Stomach (tissue), 4 donors: ENCODE measurements around the gene TPH2.

ENCODE experiments used
- EP300 ChIP-seq: sonication (generic); formaldehyde crosslinking; IDR thresholded peaks from one replicate; pipeline ENCODE4 v1.6.1; 2017; ENCODE audit warnings: antibody characterized with exemption
- POLR2A ChIP-seq, 4 donors: fragments of 450-650 bp; IDR thresholded peaks; one replicate each; pipeline ENCODE4 v1.6.1; 2016; ENCODE audit warnings: antibody characterized with exemption in 4 of 4, control low read depth in 2 of 4, mild to moderate bottlenecking in 1 of 4, moderate library complexity in 1 of 4
- POLR2AphosphoS5 ChIP-seq, 3 donors: sonication (generic); formaldehyde crosslinking; IDR thresholded peaks; one replicate each; pipeline ENCODE4 v1.6.1; 2016; ENCODE audit warnings: antibody characterized with exemption in 3 of 3
- TF ChIP-seq, protein P1 (sequence below), 7 experiments: fragments of 450-650 bp in 4 of 7; fragments of 200-600 bp in 3 of 7; sonication (generic) in 3 of 7; IDR thresholded peaks; one replicate each; pipeline ENCODE4 v1.5.1; 2016 to 2019; ENCODE audit warnings: antibody characterized with exemption in 7 of 7, control low read depth in 2 of 7, mild to moderate bottlenecking in 1 of 7

DNA sequence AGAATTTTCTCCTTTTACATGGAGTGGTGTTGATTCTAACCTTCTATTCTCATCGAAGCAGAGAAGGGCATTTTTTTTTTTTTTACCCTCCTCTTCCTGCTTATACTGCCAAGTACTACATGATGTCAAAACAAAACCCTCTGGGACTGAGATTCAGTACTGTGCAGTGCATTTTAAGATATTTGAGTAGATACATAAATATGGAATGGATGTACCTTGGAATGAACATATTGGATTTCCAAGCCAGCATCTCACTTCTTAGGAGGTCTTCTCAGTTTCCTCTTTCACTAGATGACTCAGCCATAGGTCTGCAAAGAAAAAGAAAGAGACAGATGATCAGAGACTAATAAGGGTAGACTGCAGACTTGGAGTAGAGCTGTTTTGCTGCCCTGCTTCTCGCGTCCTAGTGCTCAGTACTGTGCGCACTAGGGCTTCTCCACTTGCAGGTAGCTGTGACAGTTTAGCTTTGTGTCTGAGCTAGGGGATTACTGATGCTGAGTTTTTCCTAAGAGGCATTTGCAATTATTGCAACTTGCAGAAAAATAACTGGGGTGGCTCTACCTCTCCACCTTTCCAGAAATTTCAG lies 20.4 kb downstream of the TPH2 start:
- TF ChIP-seq POLR2A (IDR thresholded peaks at IDR 0.05) (no peak), POLR2AphosphoS5 (IDR thresholded peaks at IDR 0.05) (no peak), EP300 (no peak)
- TF ChIP-seq, protein P1, sequence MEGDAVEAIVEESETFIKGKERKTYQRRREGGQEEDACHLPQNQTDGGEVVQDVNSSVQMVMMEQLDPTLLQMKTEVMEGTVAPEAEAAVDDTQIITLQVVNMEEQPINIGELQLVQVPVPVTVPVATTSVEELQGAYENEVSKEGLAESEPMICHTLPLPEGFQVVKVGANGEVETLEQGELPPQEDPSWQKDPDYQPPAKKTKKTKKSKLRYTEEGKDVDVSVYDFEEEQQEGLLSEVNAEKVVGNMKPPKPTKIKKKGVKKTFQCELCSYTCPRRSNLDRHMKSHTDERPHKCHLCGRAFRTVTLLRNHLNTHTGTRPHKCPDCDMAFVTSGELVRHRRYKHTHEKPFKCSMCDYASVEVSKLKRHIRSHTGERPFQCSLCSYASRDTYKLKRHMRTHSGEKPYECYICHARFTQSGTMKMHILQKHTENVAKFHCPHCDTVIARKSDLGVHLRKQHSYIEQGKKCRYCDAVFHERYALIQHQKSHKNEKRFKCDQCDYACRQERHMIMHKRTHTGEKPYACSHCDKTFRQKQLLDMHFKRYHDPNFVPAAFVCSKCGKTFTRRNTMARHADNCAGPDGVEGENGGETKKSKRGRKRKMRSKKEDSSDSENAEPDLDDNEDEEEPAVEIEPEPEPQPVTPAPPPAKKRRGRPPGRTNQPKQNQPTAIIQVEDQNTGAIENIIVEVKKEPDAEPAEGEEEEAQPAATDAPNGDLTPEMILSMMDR (IDR thresholded peaks at IDR 0.05): no peak
